Ectodermal cell (in vitro differentiated cells): ENCODE measurements around the gene CDC42EP2.
"Not testable (repeated sequence)": the region's sequence is repeated elsewhere in the genome, so short reads cannot be mapped to it uniquely, and the experiment has no call there.

Experiments
- H3K27ac ChIP-seq: 2 replicates; pipeline ENCODE4 v1.7.0; 2013; ENCODE audit warnings: mild to moderate bottlenecking, low read depth, low read length; ENCODE audit not compliant: insufficient read depth, poor library complexity, severe bottlenecking
- H3K27me3 ChIP-seq: 2 replicates; pipeline ENCODE4 v1.7.0; 2013; ENCODE audit warnings: mild to moderate bottlenecking, low read length; ENCODE audit not compliant: insufficient read depth, control insufficient read depth, poor library complexity, severe bottlenecking
- H3K36me3 ChIP-seq: one replicate; pipeline ENCODE4 v1.7.0; 2013; ENCODE audit warnings: low read length; ENCODE audit not compliant: control insufficient read depth, insufficient read depth
- H3K4me1 ChIP-seq: one replicate; pipeline ENCODE4 v1.7.0; 2013; ENCODE audit warnings: low read length; ENCODE audit not compliant: control insufficient read depth, insufficient read depth
- H3K4me3 ChIP-seq: 2 replicates; pipeline ENCODE4 v1.7.0; 2013; ENCODE audit warnings: low read depth, low read length, control low read depth; ENCODE audit not compliant: insufficient read depth
- H3K9me3 ChIP-seq: 2 replicates; pipeline ENCODE4 v1.7.0; 2013; ENCODE audit warnings: mild to moderate bottlenecking, low read length, moderate library complexity; ENCODE audit not compliant: control insufficient read depth
- WGBS, 2 experiments: methylation state at CpG; one replicate each; pipeline ENCODE4 v1.1.7; 2013; ENCODE audit warnings: missing lambda C conversion rate in 2 of 2; 5-methylcytosine and 5-hydroxymethylcytosine counted together

CDC42EP2 gene

DNA sequence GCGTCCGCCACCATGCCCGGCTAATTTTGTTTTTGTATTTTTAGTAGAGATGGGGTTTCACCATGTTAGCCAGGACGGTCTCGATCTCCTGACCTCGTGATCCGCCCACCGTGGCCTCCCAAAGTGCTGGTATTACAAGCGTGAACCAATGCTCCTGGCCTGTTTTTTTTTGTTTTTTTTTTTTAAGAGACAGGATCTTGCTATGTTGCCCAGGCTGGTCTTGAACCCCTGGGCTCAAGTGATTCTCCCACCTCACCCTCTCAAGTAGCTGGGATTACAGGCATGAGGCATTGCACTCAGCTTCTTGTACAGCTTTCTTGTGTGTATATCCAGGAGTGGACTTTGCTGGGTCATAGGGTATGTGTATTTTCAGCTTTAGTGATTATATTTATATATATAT lies 17.9 kb downstream of the CDC42EP2 start:
- not testable (repeated sequence) for H3K27ac ChIP-seq, H3K27me3 ChIP-seq, H3K9me3 ChIP-seq, H3K4me1 ChIP-seq, H3K4me3 ChIP-seq, H3K36me3 ChIP-seq
- 90 to 95% methylated on average over 9 of the region's 9 CpGs for WGBS, 2 experiments

DNA sequence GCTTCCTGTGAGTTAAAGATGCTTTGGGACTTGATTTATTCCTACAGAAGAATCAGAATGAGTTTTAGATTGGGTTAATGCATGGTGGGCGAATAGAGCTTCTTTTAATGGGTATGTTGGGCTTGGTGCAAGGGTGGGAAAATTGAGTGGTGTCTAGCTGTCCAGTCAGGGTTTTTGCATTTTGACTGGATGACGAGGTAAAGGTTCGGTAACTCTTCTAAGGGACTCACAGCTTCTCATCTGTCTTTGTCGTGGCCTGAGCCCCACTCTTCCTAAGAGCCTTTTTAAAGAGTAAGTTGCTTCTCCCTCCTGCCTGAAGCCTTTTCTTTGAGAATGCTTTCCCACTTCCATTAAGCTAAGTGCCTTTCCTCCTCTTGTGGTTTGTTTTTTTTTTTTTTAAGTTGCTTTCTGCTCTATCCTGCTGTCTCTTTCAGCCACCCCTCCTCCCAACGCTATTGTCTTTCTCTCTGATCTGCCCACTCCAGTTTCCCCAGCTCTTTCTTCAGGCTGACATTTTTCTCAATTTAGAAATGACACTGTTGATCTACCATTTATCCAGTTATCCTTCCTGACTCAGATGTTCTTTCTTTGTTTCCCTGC lies 20.1 kb downstream of the CDC42EP2 start:
- H3K36me3 ChIP-seq = no peaks in the 10 kb centered on the region
- H3K27me3 ChIP-seq = no peaks in the 10 kb centered on the region
- no peak overlapping the region for H3K27ac ChIP-seq
- no peaks in the 10 kb centered on the region for H3K9me3 ChIP-seq
- H3K4me3 ChIP-seq = peak overlapping the region; percentile 96
- 8 to 14% methylated on average over 5 of the region's 5 CpGs for WGBS, 2 experiments
- H3K4me1 ChIP-seq = peaks cover 7% of the 10 kb centered on the region

DNA sequence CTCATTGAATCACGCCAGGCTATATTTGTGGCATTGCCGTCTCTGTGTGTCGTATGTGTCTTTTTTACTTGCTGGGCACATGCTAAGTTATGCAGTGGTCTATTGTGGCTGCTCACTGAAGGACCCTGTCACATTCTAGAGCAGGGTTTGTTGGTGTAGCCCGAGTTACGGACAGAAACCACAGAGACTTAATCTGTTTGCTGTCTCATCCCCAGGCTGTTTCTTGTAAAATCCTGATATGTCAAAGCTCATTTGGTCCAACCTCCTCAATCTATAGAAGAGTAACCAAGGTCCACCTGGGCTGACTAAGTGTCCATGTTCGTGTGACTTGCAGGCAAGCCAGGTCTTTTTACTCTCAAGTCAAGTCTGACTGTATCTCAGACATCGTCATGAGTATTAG lies 24.0 kb downstream of the CDC42EP2 start:
- Histone ChIP-seq H3K27me3 (no peaks in the 10 kb centered on the region), H3K36me3 (peaks cover 29% of the 10 kb centered on the region), H3K9me3 (no peaks in the 10 kb centered on the region), H3K4me1 (peaks cover 7% of the 10 kb centered on the region), H3K4me3 (no peak overlapping the region), H3K27ac (no peak overlapping the region)
- 94 to 96% methylated on average over 7 of the region's 7 CpGs for WGBS, 2 experiments

DNA sequence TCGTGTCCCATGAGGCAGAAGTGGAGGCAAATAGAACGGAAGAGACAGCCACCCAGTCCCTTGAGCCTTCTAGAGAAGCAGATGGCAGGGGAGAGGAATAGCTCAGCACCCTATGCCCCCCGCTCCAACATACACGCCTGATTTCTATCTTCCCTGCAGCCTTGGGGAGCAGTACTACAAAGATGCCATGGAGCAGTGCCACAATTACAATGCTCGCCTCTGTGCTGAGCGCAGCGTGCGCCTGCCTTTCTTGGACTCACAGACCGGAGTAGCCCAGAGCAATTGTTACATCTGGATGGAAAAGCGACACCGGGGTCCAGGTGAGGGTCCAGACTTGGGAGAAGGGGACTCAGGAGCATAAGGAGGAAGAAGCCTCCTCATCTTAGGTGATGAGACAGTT lies 25.6 kb downstream of the CDC42EP2 start:
- peaks cover 4% of the 10 kb centered on the region for H3K4me1 ChIP-seq
- H3K27me3 ChIP-seq = no peaks in the 10 kb centered on the region
- H3K4me3 ChIP-seq = no peak overlapping the region
- no peaks in the 10 kb centered on the region for H3K9me3 ChIP-seq
- peaks cover 43% of the 10 kb centered on the region for H3K36me3 ChIP-seq
- 96 to 98% methylated on average over 11 of the region's 11 CpGs for WGBS, 2 experiments
- H3K27ac ChIP-seq = no peak overlapping the region

DNA sequence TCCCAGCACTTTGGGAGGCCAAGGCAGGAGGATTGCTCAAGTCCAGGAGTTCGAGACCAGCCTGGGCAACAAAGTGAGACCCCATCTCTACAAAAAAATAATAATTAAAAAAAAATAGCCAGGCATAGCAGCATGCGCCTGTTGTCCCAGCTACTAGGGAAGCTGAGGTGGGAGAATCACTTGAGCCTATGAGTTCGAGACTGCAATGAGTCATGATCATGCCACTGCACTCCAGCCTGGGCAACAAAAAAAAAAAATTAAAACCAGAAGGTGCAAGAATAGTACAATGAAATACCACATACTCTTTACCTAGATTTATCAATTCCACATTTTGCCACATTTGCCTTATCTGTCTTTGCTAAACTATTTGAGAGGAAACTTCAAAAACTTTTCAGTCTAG lies 27.2 kb downstream of the CDC42EP2 start:
- no peaks in the 10 kb centered on the region for H3K9me3 ChIP-seq
- no peak overlapping the region for H3K27ac ChIP-seq
- no peaks in the 10 kb centered on the region for H3K27me3 ChIP-seq
- peaks cover 59% of the 10 kb centered on the region for H3K36me3 ChIP-seq
- 91 to 93% methylated on average over 3 of the region's 3 CpGs for WGBS, 2 experiments
- H3K4me1 ChIP-seq = no peaks in the 10 kb centered on the region
- H3K4me3 ChIP-seq = no peak overlapping the region

DNA sequence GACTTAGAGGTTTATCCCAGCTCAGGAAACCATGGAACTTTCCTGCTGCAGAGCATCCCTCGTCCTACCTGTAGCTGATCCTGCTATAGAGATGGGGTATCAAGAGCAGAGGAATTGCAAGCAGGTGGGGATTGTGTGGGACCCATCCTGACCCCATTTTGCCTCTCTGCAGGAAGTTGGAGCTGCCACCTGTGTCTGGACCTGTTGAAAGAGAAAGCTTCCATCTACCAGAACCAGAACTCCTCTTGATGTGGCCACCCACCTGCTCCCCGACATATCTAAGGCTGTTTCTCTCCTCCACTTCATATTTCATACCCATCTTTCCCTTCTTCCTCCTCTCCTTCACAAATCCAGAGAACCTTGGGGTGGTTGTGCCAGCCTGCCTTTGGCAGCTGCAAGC lies 36.8 kb downstream of the CDC42EP2 start:
- WGBS, 2 experiments = 93 to 97% methylated on average over 2 of the region's 2 CpGs
- Histone ChIP-seq H3K36me3 (peaks cover 41% of the 10 kb centered on the region), H3K4me1 (peaks cover 7% of the 10 kb centered on the region)

DNA sequence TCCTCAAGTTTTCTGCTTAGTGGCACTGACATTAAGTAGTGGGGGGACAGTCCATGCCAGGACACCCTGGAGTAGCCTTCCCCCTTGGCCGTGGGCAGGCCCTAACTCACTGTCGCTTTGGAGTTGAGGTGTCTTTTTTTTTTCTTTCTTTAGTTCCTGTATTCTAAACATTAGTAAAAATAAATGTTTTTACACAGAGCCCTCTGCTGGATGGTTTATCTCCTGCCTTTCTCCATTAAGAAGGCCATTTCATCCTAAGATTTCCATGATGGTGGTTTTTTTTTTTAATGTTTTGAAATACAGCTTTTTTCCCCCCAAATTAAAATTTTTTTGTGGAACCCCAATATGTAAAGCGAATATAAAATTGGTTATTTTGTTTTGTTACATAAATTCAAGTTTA lies 38.1 kb downstream of the CDC42EP2 start:
- H3K27me3 ChIP-seq = peaks cover 27% of the 10 kb centered on the region
- H3K4me1 ChIP-seq = peaks cover 7% of the 10 kb centered on the region
- H3K36me3 ChIP-seq = peaks cover 38% of the 10 kb centered on the region
- no peak overlapping the region for H3K27ac ChIP-seq
- no peak overlapping the region for H3K4me3 ChIP-seq
- 83% methylated on average over 1 of the region's 3 CpGs; no CpG with 5 or more reads in 1 of the 2 experiments for WGBS, 2 experiments
- no peaks in the 10 kb centered on the region for H3K9me3 ChIP-seq

More for the DNA sequence above, 36.8 kb downstream of the CDC42EP2 start:
- no peak overlapping the region for H3K4me3 ChIP-seq
- no peaks in the 10 kb centered on the region for H3K9me3 ChIP-seq
- no peak overlapping the region for H3K27ac ChIP-seq
- H3K27me3 ChIP-seq = peaks cover 16% of the 10 kb centered on the region

DNA sequence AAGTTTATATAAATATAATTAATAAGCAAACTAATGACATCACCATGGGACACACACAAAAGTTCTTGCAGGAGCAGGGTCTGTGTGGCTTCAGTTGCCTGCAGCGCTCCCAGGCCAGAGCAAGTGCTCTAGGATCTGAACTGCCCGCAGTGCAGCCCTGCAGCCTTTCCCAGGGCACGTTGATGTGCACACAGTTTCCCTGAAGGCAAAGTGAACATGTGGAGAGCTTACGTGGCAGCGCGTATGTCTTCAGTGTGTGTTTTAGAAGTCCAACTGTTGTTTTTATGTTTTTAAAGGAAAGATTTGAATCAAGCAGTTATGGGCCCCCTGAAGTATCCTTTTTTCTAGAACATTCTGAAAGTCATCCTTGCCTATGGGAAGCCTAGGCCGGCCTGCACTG lies 38.7 kb downstream of the CDC42EP2 start:
- WGBS, 2 experiments = 91 to 93% methylated on average over 7 of the region's 7 CpGs
- Histone ChIP-seq H3K27ac (no peak overlapping the region), H3K36me3 (peaks cover 36% of the 10 kb centered on the region), H3K9me3 (no peaks in the 10 kb centered on the region), H3K4me3 (no peak overlapping the region), H3K27me3 (peaks cover 27% of the 10 kb centered on the region), H3K4me1 (peaks cover 7% of the 10 kb centered on the region)

DNA sequence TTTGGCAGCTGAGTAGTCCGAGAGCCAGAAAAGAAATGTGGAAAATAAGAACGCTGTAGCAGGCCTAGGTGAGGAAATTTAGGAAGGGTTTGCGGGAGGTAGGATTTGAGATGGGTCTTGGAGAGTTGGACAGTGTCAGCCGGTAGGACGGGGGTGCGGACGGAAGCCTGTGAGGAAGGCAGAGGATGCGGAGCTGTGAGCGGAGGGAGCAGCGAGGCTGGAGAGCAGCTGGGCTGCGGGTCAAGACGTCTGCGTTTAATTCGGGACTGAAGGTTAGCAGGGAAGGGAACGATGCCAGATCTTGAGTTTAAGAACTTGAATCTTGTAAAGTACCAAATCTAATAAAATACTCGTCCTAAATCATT lies 39.2 kb downstream of the CDC42EP2 start:
- Histone ChIP-seq H3K9me3 (no peaks in the 10 kb centered on the region), H3K27ac (no peak overlapping the region)
- 28 to 31% methylated on average over 16 of the region's 16 CpGs for WGBS, 2 experiments

DNA sequence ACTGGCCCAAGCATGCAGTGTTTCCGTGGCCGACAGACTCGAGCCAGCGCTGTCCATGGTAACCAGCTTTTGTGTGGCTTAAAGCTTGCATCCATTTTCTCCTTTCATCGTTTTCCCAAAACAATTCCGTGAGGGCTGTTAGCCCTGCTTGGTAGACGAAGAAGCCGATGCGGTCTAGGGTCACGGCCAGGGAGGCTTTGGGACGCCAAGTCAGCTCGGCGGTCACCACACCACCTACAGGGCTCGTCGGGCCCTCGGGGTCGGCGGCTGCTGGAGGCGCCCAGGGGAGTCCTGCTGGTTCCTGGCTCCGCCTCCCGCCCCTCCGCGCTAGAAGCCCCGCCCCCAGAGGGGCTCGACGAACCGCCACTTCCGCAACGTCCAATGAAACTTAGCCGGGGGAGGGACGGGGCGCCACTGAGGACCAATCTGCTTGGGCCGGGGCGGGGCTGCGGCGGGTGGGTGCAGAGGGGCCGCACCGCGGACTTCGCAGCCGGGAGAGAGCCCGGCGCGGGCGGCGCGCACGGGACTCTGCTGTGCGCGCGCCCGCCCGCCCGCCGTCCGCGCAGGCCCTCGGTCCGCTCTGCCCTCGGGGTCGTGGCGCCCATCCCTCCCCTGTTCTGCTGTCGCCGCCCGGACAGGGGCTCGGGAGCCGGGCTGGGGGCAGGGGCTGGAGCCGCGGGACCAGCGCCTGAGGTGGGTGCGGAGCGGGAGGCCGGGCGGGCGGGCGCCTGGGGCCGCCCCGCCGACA lies 39.8 kb downstream of the CDC42EP2 start, which contains the start of gene TIGD3:
Gene TIGD3, plus strand, starts transcription at position 487 of the 748 bp plus-strand sequence. CDS start 1,058 bp downstream, outside the sequence.
- H3K27me3 ChIP-seq = peaks cover 27% of the 10 kb centered on the region
- H3K9me3 ChIP-seq = no peaks in the 10 kb centered on the region
- H3K4me3 ChIP-seq = peak within 1 kb of the TSS; percentile 74
- H3K36me3 ChIP-seq = peaks cover 27% of the 10 kb centered on the region
- H3K4me1 ChIP-seq = peaks cover 7% of the 10 kb centered on the region
- 0% methylated on average over 79 of the region's 79 CpGs for WGBS, 2 experiments
- peak within 1 kb of the TSS; percentile 50 for H3K27ac ChIP-seq

More for the DNA sequence above, 39.2 kb downstream of the CDC42EP2 start:
- H3K27me3 ChIP-seq = peaks cover 27% of the 10 kb centered on the region
- H3K4me1 ChIP-seq = peaks cover 7% of the 10 kb centered on the region
- H3K36me3 ChIP-seq = peaks cover 31% of the 10 kb centered on the region
- H3K4me3 ChIP-seq = peak overlapping the region; percentile 74
